AG20443 (cell line): Measurements from ENCODE around the gene WSCD2.

Source experiments
- DNase-seq: peaks from one replicate; pipeline ENCODE4 v3.0.0; 2012; ENCODE audit warnings: low spot score, mixed read lengths

The WSCD2 gene

DNA sequence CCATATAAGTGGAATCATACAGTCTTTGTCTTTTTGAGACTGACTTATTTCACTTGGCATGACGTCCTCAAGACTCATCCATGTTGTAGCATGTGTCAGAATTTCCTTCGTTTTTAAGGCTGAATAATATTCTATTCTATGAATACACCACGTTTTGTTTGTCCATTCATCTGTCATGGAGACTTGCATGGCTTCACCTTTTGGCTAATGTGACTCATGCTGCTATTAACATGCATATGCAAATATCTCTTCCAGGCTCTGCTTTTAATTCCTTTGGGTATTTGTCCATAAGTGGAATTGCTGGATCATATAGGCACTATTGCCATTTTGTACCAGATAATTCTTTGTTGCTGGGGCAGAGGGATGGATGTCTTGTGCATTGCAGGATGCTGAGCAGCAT is 19.6 kb upstream of the WSCD2 start:
- no peak for DNase-seq

DNA sequence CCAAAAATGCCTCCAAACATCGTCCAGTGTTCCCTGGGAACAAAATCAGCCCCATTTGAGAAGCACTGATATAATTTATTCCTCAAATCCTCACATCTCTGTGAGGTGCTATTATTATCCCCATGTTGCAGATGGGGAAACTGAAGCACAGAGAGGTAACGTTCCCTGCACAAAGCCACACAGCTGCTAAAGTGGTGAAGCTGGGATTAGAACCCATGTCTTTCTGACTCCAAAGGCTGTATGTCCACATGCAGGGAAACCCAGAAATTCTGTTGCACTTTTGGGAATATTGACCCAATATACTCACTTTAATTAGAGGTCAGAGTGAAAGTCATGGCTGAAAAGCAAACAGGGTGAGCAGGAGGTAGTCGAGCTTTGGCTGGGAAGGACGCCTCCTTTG is 19.1 kb upstream of the WSCD2 start:
- no peak for DNase-seq

DNA sequence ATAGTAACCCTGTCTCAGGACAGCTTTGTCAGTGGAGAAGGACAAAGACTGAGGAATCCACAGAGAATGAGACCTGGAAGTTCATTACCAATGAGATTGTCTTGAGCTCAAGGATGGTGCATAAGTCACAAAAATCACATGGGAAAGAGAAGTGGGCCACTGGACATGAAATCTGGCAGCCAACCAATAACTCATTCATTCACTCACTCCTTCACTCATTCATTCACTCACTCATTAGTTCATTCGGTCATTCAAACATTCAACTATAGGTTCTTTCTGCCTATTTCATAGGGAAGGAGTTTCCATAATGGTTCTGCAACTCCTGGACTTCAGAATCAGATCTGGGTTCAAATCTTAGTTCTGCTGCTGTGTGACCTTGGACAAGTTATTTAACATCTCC is 18.2 kb upstream of the WSCD2 start:
- no peak for DNase-seq

- DNase-seq = no peak
Observed at GRCh38 chr12:108112832-108113556, 16.1 kb upstream of the WSCD2 start.

- no peak for DNase-seq
Observed at GRCh38 chr12:108115123-108116121, 13.7 kb upstream of the WSCD2 start.

- DNase-seq = no peak
Observed at GRCh38 chr12:108116254-108116653, 12.8 kb upstream of the WSCD2 start.

- DNase-seq = no peak
Observed at GRCh38 chr12:108116699-108117098, 12.4 kb upstream of the WSCD2 start.

- no peak for DNase-seq
Observed at GRCh38 chr12:108117163-108117849, 11.8 kb upstream of the WSCD2 start.

DNA sequence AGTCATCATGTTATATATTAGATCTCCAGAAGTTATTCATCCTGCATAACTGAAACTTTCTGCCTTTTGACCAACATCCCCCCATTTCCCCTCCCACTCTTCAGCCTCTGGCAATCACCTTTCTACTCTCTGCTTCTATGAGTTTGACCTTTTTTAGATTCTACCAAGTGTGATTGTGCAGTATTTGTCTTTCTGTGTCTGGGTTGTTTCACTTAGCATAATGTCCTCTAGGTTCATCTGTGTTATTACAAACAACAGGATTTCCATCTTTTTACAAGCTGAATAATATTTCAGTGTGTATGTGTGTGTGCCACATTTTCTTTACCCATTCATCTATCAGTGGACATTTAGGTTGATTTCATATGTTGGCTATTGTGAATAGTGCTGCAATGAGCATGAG is 11.2 kb upstream of the WSCD2 start:
- DNase-seq = no peak

DNA sequence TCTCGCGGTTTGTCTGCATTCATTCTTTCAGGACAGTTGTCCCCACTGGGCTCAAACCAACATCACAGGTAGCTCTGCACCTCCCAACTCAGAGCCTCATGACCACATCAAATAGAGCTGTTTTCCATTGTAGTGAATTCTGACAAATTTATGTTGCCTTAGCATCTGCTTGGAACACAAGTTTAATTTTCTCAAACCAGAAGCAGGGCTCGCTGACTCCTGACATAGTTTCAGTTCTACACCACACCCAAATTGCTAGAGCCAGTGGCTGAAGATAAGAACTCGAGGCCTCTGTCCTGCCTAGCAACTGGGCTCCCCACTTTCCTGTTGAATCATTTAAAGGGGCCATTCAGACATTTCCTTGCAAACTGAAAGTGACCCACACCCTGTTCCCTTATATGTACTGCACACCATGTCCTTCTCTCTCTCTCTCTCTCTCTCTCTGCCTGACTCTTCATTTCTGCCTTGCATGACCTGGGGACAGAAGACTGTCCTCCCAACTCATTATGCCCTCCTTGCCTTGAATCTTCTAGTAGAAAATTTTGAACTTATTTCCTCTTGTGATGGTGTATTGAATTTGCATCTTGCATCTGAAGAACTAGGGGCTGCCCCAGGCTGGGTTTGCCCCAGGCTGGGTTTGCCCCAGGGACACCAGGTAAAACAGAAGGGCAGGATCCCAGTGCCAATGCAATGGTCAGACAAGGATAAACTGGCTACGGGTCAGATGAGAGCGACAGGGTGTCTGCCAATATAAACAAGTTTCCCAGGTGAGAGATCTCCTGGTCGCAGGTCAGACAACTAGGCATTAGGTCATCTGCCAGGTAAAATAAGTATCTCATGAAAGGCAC is 9.7 kb upstream of the WSCD2 start:
- no peak for DNase-seq

GRCh38 chr12:108119974-108120862 is 8.9 kb upstream of the WSCD2 start:
- no peak for DNase-seq

DNA sequence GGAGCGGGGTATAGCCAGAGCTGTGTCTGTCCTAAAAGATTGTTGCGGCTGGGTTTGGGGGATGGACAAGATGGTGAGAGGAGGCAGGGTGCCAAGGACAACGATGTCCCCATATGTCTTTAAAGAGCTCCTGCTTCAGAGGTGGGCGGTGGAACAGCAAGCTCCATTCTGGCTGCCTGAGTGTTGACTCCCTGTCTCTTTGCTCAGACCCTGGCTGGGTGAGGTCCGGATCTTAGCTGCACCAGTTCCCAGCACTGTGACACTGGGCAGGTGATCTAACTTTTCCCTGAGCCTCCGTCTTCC is 8.3 kb upstream of the WSCD2 start:
- no peak for DNase-seq

DNA sequence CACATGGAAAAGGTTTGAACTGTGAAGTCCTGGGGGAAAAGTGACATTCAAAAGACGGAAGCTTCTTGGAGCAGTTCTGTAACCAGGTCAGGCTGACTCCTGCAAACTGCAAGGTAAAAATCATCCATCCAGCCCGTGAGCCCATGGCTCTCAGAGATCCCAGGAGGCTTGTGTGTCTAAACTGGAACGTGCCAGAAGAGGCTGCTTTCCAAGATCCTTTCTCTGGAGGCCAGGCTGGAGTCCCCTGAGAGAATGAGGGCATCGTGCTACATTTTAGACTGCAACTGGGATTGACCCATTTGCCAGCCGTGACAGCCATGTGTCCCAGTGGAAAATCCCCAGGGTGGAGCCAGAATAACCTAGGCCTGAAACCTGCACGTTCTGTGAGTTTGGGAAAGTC is 7.8 kb upstream of the WSCD2 start:
- DNase-seq = no peak

GRCh38 chr12:108121728-108122471 is 7.2 kb upstream of the WSCD2 start:
- no peak for DNase-seq

- no peak for DNase-seq
Observed at GRCh38 chr12:108122644-108123043, 6.4 kb upstream of the WSCD2 start.

DNA sequence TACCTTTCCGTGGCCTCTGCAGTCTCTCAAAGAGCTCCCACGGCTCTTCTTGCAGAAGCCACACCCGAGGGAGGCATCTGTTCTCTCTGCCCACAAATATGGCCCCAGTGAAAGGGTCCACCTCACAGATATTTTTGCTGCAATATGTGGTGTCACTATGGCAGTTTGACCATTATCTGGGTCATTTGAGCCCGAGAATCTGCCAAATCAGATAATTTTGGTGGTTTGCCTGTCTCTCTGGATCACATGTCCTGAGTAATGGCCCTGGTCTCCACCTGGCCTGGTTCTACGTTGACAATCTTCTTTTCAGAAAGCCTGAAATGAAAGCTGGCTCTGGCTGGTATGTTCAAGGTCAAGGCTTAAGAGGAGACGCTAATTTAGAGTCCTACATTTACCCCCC is 5.7 kb upstream of the WSCD2 start:
- DNase-seq = no peak

- no peak for DNase-seq
Observed at GRCh38 chr12:108125073-108125472, 4.0 kb upstream of the WSCD2 start.

GRCh38 chr12:108126212-108126611 is 2.9 kb upstream of the WSCD2 start:
- DNase-seq = no peak

GRCh38 chr12:108126990-108127501 is 2.0 kb upstream of the WSCD2 start:
- DNase-seq = no peak

- no peak for DNase-seq
Observed at GRCh38 chr12:108127654-108128053, 1.4 kb upstream of the WSCD2 start.
